Measurements from ENCODE around the gene PIANP.

Gene PIANP

DNA sequence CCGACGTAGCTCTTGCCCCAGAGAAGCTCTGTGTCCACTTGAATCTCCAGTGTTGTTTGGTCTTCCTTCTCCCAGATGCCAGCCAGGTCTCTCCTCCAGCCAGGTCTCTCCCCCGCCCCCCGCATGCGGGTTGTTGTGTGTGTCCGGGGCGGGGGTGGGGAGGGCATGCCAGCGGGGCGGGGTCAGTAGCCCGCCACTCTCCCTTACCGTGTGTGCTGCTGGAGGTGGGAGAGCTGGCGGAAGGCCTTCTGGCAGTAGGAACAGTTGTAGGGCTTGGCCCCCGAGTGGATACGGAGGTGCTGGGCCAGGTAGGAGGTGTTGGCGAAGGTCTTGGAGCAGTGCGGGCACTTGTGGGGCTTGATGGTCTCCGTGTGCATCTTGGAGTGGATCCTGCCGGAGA is 28.5 kb downstream of the PIANP start:
- DNase-seq (ENCODE audit: low read depth in 2 of 2): no peak

DNA sequence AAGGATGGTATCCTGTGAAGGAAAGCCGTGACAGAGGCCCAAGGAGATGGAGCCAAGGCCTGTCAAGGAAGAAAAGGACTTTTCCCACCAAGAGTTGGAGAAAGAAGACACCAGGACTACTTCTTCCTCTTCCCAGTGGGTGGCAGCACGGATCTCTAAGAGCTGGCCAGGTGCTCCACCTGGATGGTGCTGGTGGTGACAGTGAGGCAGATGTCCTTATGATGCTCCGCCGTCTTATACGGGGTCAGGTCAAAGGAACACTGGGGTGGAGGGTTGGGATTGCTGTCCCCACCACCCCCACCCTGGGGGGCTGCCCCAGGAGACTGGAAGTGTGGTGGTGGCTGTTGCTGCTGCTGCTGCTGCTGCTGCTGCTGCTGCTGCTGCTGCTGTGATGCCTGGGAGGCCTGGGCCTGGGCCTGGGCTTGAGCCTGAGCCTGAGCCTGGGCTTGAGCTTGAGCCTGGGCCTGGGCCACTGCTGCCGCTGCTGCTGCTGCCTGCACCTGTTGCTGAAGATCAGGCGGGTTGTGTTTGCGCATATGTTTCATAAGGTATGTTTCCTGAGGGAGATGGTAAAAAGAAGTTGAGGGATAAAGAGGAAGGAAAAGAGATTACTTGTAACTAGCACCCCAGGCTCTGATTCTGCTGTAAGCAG is 32.9 kb downstream of the PIANP start:
- DNase-seq (ENCODE audit: low read depth in 2 of 2): no peak

- no peak for DNase-seq (ENCODE audit: low read depth in 2 of 2)
Measured at GRCh38 chr12:6666211-6666610, 34.4 kb downstream of the PIANP start.

DNA sequence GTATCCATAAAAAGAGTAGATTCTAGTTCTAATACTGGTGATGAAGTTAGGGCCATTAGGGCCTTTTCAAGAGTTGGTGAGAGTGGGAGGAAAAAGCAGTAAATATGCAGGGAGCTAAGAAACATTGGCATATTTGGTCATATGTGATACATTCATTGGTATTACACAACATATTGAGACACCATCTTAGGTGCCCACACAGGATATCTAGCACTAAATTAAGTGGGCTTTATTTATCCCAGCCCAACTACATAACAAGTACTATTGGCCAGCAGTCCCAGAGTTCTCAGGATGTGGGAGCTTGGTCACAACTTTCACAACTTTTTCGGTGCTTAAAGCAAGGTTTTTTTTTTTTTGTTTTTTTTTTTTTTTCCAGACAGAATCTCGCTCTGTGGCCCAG is 35.7 kb downstream of the PIANP start:
- no peak for DNase-seq (ENCODE audit: low read depth in 2 of 2)

- DNase-seq (ENCODE audit: low read depth in 2 of 2): peak; percentile 85 to 89
Measured at GRCh38 chr12:6662906-6663742, 37.5 kb downstream of the PIANP start, which contains the start of gene ING4. Gene ING4, minus strand, starts transcription at chr12:6663119. Its CDS starts 18 bp downstream, at chr12:6663101.

DNA sequence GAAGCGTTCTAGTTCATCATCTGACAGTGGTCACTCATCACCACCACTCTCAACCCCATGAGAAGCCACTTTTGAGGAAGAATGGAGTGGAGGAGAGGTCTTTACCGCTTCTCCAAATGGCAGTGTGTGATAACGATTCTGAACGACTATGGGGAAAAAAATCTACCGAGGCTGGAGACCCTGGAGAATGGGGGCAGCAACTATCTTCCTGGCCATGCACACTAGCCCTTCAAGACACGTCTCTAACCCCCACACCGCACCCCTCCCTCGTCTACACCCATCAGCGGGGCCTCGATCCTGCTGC is 38.1 kb downstream of the PIANP start:
- DNase-seq (ENCODE audit: low read depth in 2 of 2): no peak

- no peak for DNase-seq (ENCODE audit: low read depth in 2 of 2)
Measured at GRCh38 chr12:6653987-6654386, 46.6 kb downstream of the PIANP start.

DNA sequence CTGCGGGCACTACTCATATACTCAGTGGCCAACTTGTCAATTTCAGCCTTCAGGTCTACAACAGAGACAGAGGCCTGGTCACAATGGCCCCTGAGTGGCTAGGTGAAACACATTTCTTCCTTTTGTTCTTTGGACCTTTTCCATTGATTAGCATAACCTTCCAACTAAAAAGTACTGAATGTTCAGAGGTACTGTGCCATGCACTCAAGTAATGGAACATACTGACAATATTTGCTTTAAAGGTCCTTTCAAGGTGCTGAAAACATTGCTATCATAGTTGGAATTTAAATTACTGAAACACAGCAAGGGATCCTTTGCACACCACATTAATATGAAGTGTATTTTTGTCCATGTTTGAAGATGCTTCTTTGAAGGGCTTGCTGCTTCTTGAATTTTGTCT is 47.3 kb downstream of the PIANP start:
- no peak for DNase-seq (ENCODE audit: low read depth in 2 of 2)

GRCh38 chr12:6652391-6652790 is 48.2 kb downstream of the PIANP start:
- no peak for DNase-seq (ENCODE audit: low read depth in 2 of 2)

GRCh38 chr12:6650832-6651231 is 49.8 kb downstream of the PIANP start:
- no peak for DNase-seq (ENCODE audit: low read depth in 2 of 2)

DNA sequence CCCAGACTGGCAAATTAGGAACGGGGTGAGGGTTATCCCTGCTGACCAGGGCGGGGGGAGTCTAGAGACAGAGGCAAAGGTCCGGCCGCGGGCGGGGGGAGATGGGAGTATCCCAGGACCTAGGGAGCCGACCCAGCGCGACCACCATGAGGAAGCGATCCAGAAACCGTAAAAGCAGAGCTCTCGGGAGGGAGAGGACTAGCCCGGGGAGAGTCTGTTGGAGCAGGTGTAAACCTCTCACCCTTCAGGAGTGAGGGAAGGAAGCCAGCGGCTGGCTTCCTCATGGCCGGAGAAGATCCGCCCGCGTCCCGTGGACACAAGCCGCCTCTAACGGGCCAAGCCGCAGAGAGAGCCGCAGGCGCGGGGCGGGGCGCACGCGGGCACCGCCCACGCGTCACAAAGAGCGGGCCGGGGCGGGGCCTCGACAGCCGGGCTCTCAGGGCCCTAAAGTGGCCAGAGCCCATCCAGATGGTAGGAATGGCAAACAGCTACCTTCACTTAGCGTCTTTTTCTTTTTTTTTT is 53.5 kb downstream of the PIANP start, which contains the start of gene ACRBP:
Gene ACRBP, minus strand, starts transcription at position 350 of the 522 bp plus-strand sequence. Its CDS starts 66 bp downstream, at position 284.
- DNase-seq (ENCODE audit: low read depth in 2 of 2): peak in 1 of 2 donors; percentile 36

DNA sequence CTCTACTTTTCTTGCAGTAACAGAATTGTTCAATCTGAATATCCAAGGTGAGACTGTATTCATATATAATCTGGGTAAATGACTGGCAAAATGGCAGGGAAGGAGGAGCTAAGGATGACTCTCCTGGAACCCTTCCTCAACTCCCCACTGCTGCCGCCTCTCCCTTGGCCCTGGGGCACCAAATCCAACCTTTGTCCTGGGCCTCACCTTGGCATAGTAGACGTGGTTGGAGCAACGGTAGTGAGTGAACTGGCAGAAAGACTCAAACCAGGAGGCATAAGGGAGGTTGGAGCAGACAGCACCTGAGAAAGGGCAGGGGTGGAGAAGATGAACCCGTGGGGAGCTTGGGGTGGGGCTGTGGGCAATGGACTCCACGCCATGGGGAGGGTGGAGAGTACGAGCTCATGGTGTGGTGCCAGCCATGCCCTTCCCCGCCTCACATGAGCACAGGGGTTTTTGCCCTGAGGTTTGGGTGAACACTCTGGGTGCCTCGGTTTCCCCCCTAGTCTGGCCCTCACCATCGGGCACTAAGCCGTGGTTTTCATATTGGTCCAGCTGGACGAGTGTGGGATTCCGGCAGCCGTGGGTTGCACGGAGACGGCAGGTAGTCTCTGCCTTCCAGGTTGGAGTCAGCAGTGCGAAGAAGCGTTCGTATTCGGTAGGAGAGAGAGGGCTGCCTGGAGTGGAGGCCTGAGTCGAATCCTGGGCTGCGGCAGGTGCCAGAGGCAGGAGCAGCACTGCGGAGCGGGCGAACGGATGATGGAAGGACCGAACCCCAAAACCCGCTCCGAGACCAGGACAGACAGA is 54.1 kb downstream of the PIANP start:
- DNase-seq (ENCODE audit: low read depth in 2 of 2): no peak

GRCh38 chr12:6644903-6645302 is 55.7 kb downstream of the PIANP start:
- DNase-seq (ENCODE audit: low read depth in 2 of 2): no peak

DNA sequence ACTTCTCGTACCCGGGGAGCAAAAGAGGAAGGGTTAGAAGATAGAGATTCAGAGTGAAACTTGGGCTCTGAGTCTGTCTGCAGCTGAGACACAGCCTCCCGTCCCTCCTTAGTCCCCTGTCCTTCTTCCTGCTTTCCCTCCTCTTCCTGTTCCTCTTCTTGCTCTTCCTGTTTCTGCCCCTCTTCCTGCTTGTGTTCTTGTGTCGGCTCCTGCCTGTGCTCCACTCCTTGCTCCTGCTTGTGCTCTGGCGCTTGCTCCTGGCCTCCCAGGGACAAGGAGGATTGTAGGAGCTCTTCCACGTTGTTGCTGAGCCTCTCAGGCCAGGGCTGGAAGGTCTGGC is 56.4 kb downstream of the PIANP start:
- DNase-seq (ENCODE audit: low read depth in 2 of 2): no peak
